HepG2 (cell line): ENCODE results near the gene HSPA14. TPM values are rescaled to one million over a fixed set of nuclear protein-coding genes. Genes with fewer than 3 reads are reported as not detected.

ENCODE experiments used
- BRCA1 ChIP-seq: sonication (generic); formaldehyde crosslinking; IDR thresholded peaks from 2 replicates; pipeline ENCODE4 v1.4.0; 2020; ENCODE audit warnings: missing genetic modification reagents
- HBP1 ChIP-seq: IDR thresholded peaks from 2 replicates; pipeline ENCODE4 v1.6.1; 2016; ENCODE audit warnings: low read depth, control low read depth
- HMGA1 ChIP-seq: sonication (generic); formaldehyde crosslinking; conservative IDR thresholded peaks from 2 replicates; pipeline ENCODE4 v1.4.0; 2020; ENCODE audit warnings: missing genetic modification reagents
- IKZF1 ChIP-seq: fragments of 450-650 bp; IDR thresholded peaks from 2 replicates; pipeline ENCODE4 v1.7.1; 2016
- IKZF5 ChIP-seq: IDR thresholded peaks from 2 replicates; pipeline ENCODE4 v1.6.1; 2018; ENCODE audit warnings: missing genetic modification reagents, mild to moderate bottlenecking, missing compliant biosample characterization
- MTA3 ChIP-seq: sonication (generic); formaldehyde crosslinking; IDR thresholded peaks from 2 replicates; pipeline ENCODE4 v1.4.0; 2020; ENCODE audit warnings: missing genetic modification reagents
- NBN ChIP-seq: fragments of 450-650 bp; conservative IDR thresholded peaks from 2 replicates; pipeline ENCODE4 v1.6.1; 2017
- PBX3 ChIP-seq: sonication (generic); formaldehyde crosslinking; IDR thresholded peaks from 2 replicates; pipeline ENCODE4 v1.8.1; 2023; ENCODE audit warnings: missing genetic modification reagents, inconsistent platforms, borderline replicate concordance
- PRMT3 ChIP-seq: sonication (generic); formaldehyde crosslinking; IDR thresholded peaks from 2 replicates; pipeline ENCODE4 v1.8.1; 2022; ENCODE audit warnings: low read depth, mild to moderate bottlenecking, moderate library complexity, missing genetic modification reagents, borderline replicate concordance
- RORA ChIP-seq: sonication (generic); formaldehyde crosslinking; IDR thresholded peaks from 2 replicates; pipeline ENCODE4 v1.5.0; 2020; ENCODE audit warnings: mild to moderate bottlenecking, missing genetic modification reagents, moderate library complexity
- SRSF1 ChIP-seq: fragments of 200-400 bp; formaldehyde crosslinking; optimal IDR thresholded peaks from 2 replicates; pipeline ENCODE3; 2017; ENCODE audit warnings: mild to moderate bottlenecking, low read depth, low read length, moderate library complexity
- STAT5B ChIP-seq: sonication (generic); formaldehyde crosslinking; IDR thresholded peaks from 2 replicates; pipeline ENCODE4 v1.4.0; 2020; ENCODE audit warnings: missing genetic modification reagents
- TEAD2 ChIP-seq: sonication (generic); formaldehyde crosslinking; IDR thresholded peaks from 2 replicates; pipeline ENCODE4 v1.9.0; 2021; ENCODE audit warnings: missing genetic modification reagents
- TP53 ChIP-seq: sonication (generic); formaldehyde crosslinking; conservative IDR thresholded peaks from 2 replicates; pipeline ENCODE4 v1.4.0; 2020; ENCODE audit warnings: missing genetic modification reagents
- ZFP41 ChIP-seq: sonication (generic); formaldehyde crosslinking; IDR thresholded peaks from 2 replicates; pipeline ENCODE4 v1.4.0; 2020; ENCODE audit warnings: mild to moderate bottlenecking, missing genetic modification reagents, borderline replicate concordance
- ZFP82 ChIP-seq: sonication (generic); formaldehyde crosslinking; IDR thresholded peaks from 2 replicates; pipeline ENCODE4 v1.5.1; 2020; ENCODE audit warnings: mild to moderate bottlenecking, missing genetic modification reagents, borderline replicate concordance
- ZNF138 ChIP-seq: sonication (generic); formaldehyde crosslinking; IDR thresholded peaks from 2 replicates; pipeline ENCODE4 v1.5.0; 2020; ENCODE audit warnings: mild to moderate bottlenecking, low read depth, missing genetic modification reagents
- ZNF143 ChIP-seq: sonication (generic); formaldehyde crosslinking; IDR thresholded peaks from 2 replicates; pipeline ENCODE4 v1.4.0; 2020; ENCODE audit warnings: missing genetic modification reagents
- ZNF547 ChIP-seq: sonication (generic); formaldehyde crosslinking; IDR thresholded peaks from 2 replicates; pipeline ENCODE4 v1.5.1; 2020; ENCODE audit warnings: mild to moderate bottlenecking, missing genetic modification reagents
- ZNF549 ChIP-seq: sonication (generic); formaldehyde crosslinking; IDR thresholded peaks from 2 replicates; pipeline ENCODE4 v1.5.0; 2020; ENCODE audit warnings: missing genetic modification reagents
- ZNF605 ChIP-seq: sonication (generic); formaldehyde crosslinking; IDR thresholded peaks from 2 replicates; pipeline ENCODE4 v1.8.0; 2022; ENCODE audit warnings: mild to moderate bottlenecking, missing genetic modification reagents
- ZNF674 ChIP-seq: sonication (generic); formaldehyde crosslinking; IDR thresholded peaks from 2 replicates; pipeline ENCODE4 v1.5.0; 2020; ENCODE audit warnings: low read depth, mild to moderate bottlenecking, missing genetic modification reagents
- ZNF746 ChIP-seq: sonication (generic); formaldehyde crosslinking; IDR thresholded peaks from 2 replicates; pipeline ENCODE4 v1.8.0; 2022; ENCODE audit warnings: mild to moderate bottlenecking, missing genetic modification reagents
- ZNF781 ChIP-seq: sonication (generic); formaldehyde crosslinking; IDR thresholded peaks from 2 replicates; pipeline ENCODE4 v1.5.1; 2020; ENCODE audit warnings: borderline replicate concordance, mild to moderate bottlenecking, missing genetic modification reagents; ENCODE audit errors: not compliant biosample characterization
- ZSCAN31 ChIP-seq: sonication (generic); formaldehyde crosslinking; IDR thresholded peaks from 2 replicates; pipeline ENCODE4 v1.5.0; 2020; ENCODE audit warnings: low read depth, mild to moderate bottlenecking, missing genetic modification reagents
- ZZZ3 ChIP-seq: sonication (generic); formaldehyde crosslinking; IDR thresholded peaks from 2 replicates; pipeline ENCODE4 v1.4.0; 2020; ENCODE audit warnings: missing genetic modification reagents, mild to moderate bottlenecking, borderline replicate concordance
- polyA plus RNA-seq, 8 experiments: library from polyadenylated mRNA; depleted of rRNA in 3 of 8; stranded (reverse) in 7 of 8; unstranded in 1 of 8; fragments of >200 nt; fragmentation: Illumina TruSeq in 4 of 8; extraction: Trizol in 4 of 8; gene quantifications; 2 replicates each; pipeline versions ENCODE4 v1.2.1 to v1.2.3, GENCODE V29; 2011 to 2016; ENCODE audit warnings: low read depth in 4 of 8, missing spikeins in 1 of 8, mixed read lengths in 1 of 8; ENCODE audit not compliant: insufficient read depth in 1 of 8
- total RNA-seq, 5 experiments: library from RNA; depleted of rRNA; stranded (reverse); fragments of >200 nt; fragmentation: Illumina TruSeq; extraction: Trizol; gene quantifications; 2 replicates each; pipeline ENCODE4 v1.2.3, GENCODE V29; 2016; ENCODE audit warnings: low read depth in 1 of 5

The HSPA14 gene
- total and polyA plus RNA-seq, 2 of the 13 experiments (the other 11 are each of a cell fraction or from before 2014, with no cell fraction given) = 10.7 to 29.8 TPM

GRCh38 chr10:14878266-14879123 lies 40.4 kb downstream of the HSPA14 start, which contains the start of gene SUV39H2 (continued):
- TF ChIP-seq ZFP82 (CRISPR knock-in tag) (0 out of 2 replicates have a peak, but pooled peaks have one; percentile 55), ZFP41 (no peak), HBP1 (CRISPR knock-in tag) (peak; percentile 76; the same call in 1 of the 2 replicates), MTA3 (CRISPR knock-in tag) (no peak), ZNF746 (peak; percentile 63; the same call in 1 of the 2 replicates), ZNF781 (peak; percentile 82), ZNF547 (CRISPR knock-in tag) (peak; percentile 81), IKZF5 (CRISPR knock-in tag) (peak; percentile 68), PRMT3 (CRISPR knock-in tag) (no peak; the same call in 1 of the 2 replicates), HMGA1 (CRISPR knock-in tag) (no peak), TP53 (CRISPR knock-in tag) (0 out of 2 replicates have a peak, but pooled peaks have one; percentile 18), ZNF143 (CRISPR knock-in tag) (no peak; the same call in none of the 2 replicates), ZSCAN31 (CRISPR knock-in tag) (no peak; the same call in 1 of the 2 replicates), IKZF1 (no peak), ZZZ3 (CRISPR knock-in tag) (no peak), TEAD2 (no peak), BRCA1 (CRISPR knock-in tag) (0 out of 2 replicates have a peak, but pooled peaks have one; percentile 79), ZNF674 (CRISPR knock-in tag) (no peak), SRSF1 (no peak), PBX3 (0 out of 2 replicates have a peak, but pooled peaks have one; percentile 6), STAT5B (CRISPR knock-in tag) (0 out of 2 replicates have a peak, but pooled peaks have one; percentile 50), RORA (CRISPR knock-in tag) (no peak), ZNF138 (CRISPR knock-in tag) (0 out of 2 replicates have a peak, but pooled peaks have one; percentile 6), ZNF605 (CRISPR knock-in tag) (peak; percentile 83), ZNF549 (CRISPR knock-in tag) (no peak), NBN (no peak)
